CD14-positive monocyte (primary cell): Measurements from ENCODE around the gene UTP11. TPM values are rescaled to one million over a fixed set of nuclear protein-coding genes. Genes with fewer than 3 reads are reported as not detected.

Experiments
- DNase-seq, 3 donors: peaks; one replicate each; pipeline ENCODE4 v3.0.0-alpha.2; 2011 to 2022
- H2AFZ ChIP-seq: 2 replicates; pipeline ENCODE4 v1.6.0; 2012; ENCODE audit warnings: mild to moderate bottlenecking, low read depth, low read length, inconsistent platforms; ENCODE audit not compliant: insufficient read depth, poor library complexity, severe bottlenecking
- H3K27ac ChIP-seq, 2 donors: 1 replicate in 1 of 2; 2 replicates in 1 of 2; pipeline ENCODE4 v1.5.1; 2012 to 2013; ENCODE audit warnings: low read length in 2 of 2, control low read depth in 1 of 2, inconsistent platforms in 1 of 2, low read depth in 1 of 2, mild to moderate bottlenecking in 1 of 2
- H3K27me3 ChIP-seq, 2 donors: one replicate each; pipeline versions ENCODE4 v1.6.0 to v1.6.1; 2011 to 2013; ENCODE audit warnings: low read length in 2 of 2; ENCODE audit not compliant: control insufficient read depth in 2 of 2, insufficient read depth in 2 of 2
- H3K36me3 ChIP-seq, 2 donors: replicated peaks in 1 of 2; 1 replicate in 1 of 2; 2 replicates in 1 of 2; pipeline versions ENCODE4 v1.5.1 to v1.6.1; 2012 to 2013; ENCODE audit warnings: low read length in 2 of 2, control low read depth in 1 of 2, inconsistent platforms in 1 of 2, mild to moderate bottlenecking in 1 of 2; ENCODE audit not compliant: insufficient read depth in 2 of 2, control insufficient read depth in 1 of 2
- H3K4me1 ChIP-seq, 2 donors: 1 replicate in 1 of 2; 2 replicates in 1 of 2; pipeline versions ENCODE4 v1.5.1 to v1.6.1; 2012 to 2013; ENCODE audit warnings: low read length in 2 of 2, control low read depth in 1 of 2, inconsistent platforms in 1 of 2, mild to moderate bottlenecking in 1 of 2, moderate library complexity in 1 of 2; ENCODE audit not compliant: insufficient read depth in 2 of 2, control insufficient read depth in 1 of 2
- H3K4me2 ChIP-seq: replicated peaks from 2 replicates; pipeline ENCODE3; 2012; ENCODE audit warnings: low read length, moderate library complexity, mild to moderate bottlenecking; ENCODE audit not compliant: poor library complexity, severe bottlenecking; ENCODE audit errors: extremely low read depth
- H3K4me3 ChIP-seq, 3 experiments: fragments of 200-600 bp in 1 of 3; sonication (generic) in 1 of 3; replicated peaks in 1 of 3; 1 replicate in 2 of 3; 2 replicates in 1 of 3; pipeline ENCODE4 v1.5.1; 2011 to 2013; ENCODE audit warnings: low read length in 3 of 3, mild to moderate bottlenecking in 3 of 3, control low read depth in 2 of 3, low read depth in 2 of 3, inconsistent platforms in 1 of 3, moderate library complexity in 1 of 3
- H3K79me2 ChIP-seq: 2 replicates; pipeline ENCODE4 v1.6.0; 2012; ENCODE audit warnings: mild to moderate bottlenecking, control low read depth, inconsistent platforms, low read length, moderate library complexity; ENCODE audit not compliant: insufficient read depth
- H3K9ac ChIP-seq: 2 replicates; pipeline ENCODE4 v1.6.0; 2017; ENCODE audit warnings: low read length, mild to moderate bottlenecking; ENCODE audit not compliant: insufficient read depth, poor library complexity, severe bottlenecking
- H3K9me3 ChIP-seq, 2 donors: replicated peaks in 1 of 2; 1 replicate in 1 of 2; 2 replicates in 1 of 2; pipeline versions ENCODE4 v1.5.1 to v1.6.1; 2012 to 2013; ENCODE audit warnings: low read length in 2 of 2, control low read depth in 1 of 2; ENCODE audit not compliant: control insufficient read depth in 1 of 2, insufficient read depth in 1 of 2
- H4K20me1 ChIP-seq: 2 replicates; pipeline ENCODE4 v1.6.0; 2012; ENCODE audit warnings: mild to moderate bottlenecking, low read length, control low read depth, moderate library complexity; ENCODE audit not compliant: insufficient read depth
- H3K27ac Mint-ChIP-seq, 7 donors: one replicate each; pipeline ENCODE4 v1.8.0; 2020; ENCODE audit warnings: mild to moderate bottlenecking in 7 of 7, mixed read lengths in 7 of 7, moderate library complexity in 6 of 7, inconsistent platforms in 2 of 7
- H3K27me3 Mint-ChIP-seq, 3 donors: one replicate each; pipeline ENCODE4 v1.8.0; 2021 to 2022; ENCODE audit warnings: low read depth in 3 of 3, mild to moderate bottlenecking in 3 of 3, mixed read lengths in 3 of 3, moderate library complexity in 3 of 3, inconsistent platforms in 1 of 3
- H3K36me3 Mint-ChIP-seq, 2 donors: one replicate each; pipeline ENCODE4 v1.8.0; 2020; ENCODE audit warnings: mixed read lengths in 2 of 2, inconsistent platforms in 1 of 2, mild to moderate bottlenecking in 1 of 2
- H3K4me1 Mint-ChIP-seq: one replicate; pipeline ENCODE4 v1.8.0; 2020; ENCODE audit warnings: mild to moderate bottlenecking, mixed read lengths
- H3K4me3 Mint-ChIP-seq, 2 donors: one replicate each; pipeline ENCODE4 v1.8.0; 2020; ENCODE audit warnings: mild to moderate bottlenecking in 2 of 2, mixed read lengths in 2 of 2, moderate library complexity in 1 of 2
- H3K9me3 Mint-ChIP-seq, 7 donors: one replicate each; pipeline ENCODE4 v1.8.0; 2020 to 2022; ENCODE audit warnings: mixed read lengths in 7 of 7, mild to moderate bottlenecking in 6 of 7, moderate library complexity in 6 of 7, inconsistent platforms in 2 of 7
- CTCF ChIP-seq: fragments of 200-600 bp; IDR thresholded peaks from one replicate; pipeline ENCODE4 v1.8.0; 2022; ENCODE audit warnings: antibody characterized with exemption, mild to moderate bottlenecking
- WGBS: methylation state at CpG from one replicate; pipeline ENCODE4 v1.1.5; 2013; ENCODE audit warnings: missing lambda C conversion rate; ENCODE audit not compliant: insufficient coverage; 5-methylcytosine and 5-hydroxymethylcytosine counted together
- intact Hi-C, 2 donors: fragments of 100-400 bp; cut with micrococcal nuclease; formaldehyde crosslinking; loops; one replicate each; pipeline versions ENCODE4 v1.15.0 to v1.15.1; 2023
- polyA plus RNA-seq, 3 donors: library from polyadenylated mRNA; depleted of rRNA in 1 of 3; unstranded in 2 of 3; stranded (reverse) in 1 of 3; fragments of 300-500 nt in 2 of 3; fragments of >200 nt in 1 of 3; fragmentation: Illumina TruSeq in 2 of 3; gene quantifications; 1 replicate in 2 of 3; 2 replicates in 1 of 3; pipeline ENCODE4 v1.2.3, GENCODE V29; 2012 to 2021

Gene UTP11
- polyA plus RNA-seq, 3 donors = 10.9 to 26.0 (median 20.5) TPM

- Mint-ChIP-seq H3K4me1 (no peaks in the 10 kb centered on the region), H3K27ac (no peak overlapping the region), H3K27me3 (peaks cover 6 to 11% (median 7%) of the 10 kb centered on the region in 3 donors), H3K9me3 (no peaks in the 10 kb centered on the region), H3K4me3 (no peak overlapping the region), H3K36me3 (no peaks in the 10 kb centered on the region)
- no peak overlapping the region for H3K4me2 ChIP-seq
- no peaks in the 10 kb centered on the region for H3K9me3 ChIP-seq
- no peaks in the 10 kb centered on the region for H4K20me1 ChIP-seq
- H3K4me3 ChIP-seq = no peak overlapping the region
- H3K4me1 ChIP-seq = no peaks in the 10 kb centered on the region
- no peak overlapping the region for H3K9ac ChIP-seq
- no peak overlapping the region for H3K27ac ChIP-seq
- no peaks in the 10 kb centered on the region for H3K27me3 ChIP-seq
- H3K36me3 ChIP-seq = no peaks in the 10 kb centered on the region
- intact Hi-C loops = no loop called here
- no peak overlapping the region for H2AFZ ChIP-seq
- TF ChIP-seq CTCF = no peak
- no peak for DNase-seq
- 79% methylated on average over 6 of the region's 6 CpGs for WGBS
- no peaks in the 10 kb centered on the region for H3K79me2 ChIP-seq
These were observed 47.2 kb downstream of the UTP11 start for GRCh38 chr1:38059635-38060250.

- Mint-ChIP-seq H3K36me3 (no peaks in the 10 kb centered on the region), H3K27me3 (peaks cover 6 to 13% (median 7%) of the 10 kb centered on the region in 3 donors), H3K9me3 (no peaks in the 10 kb centered on the region), H3K27ac (no peak overlapping the region), H3K4me1 (no peaks in the 10 kb centered on the region), H3K4me3 (no peak overlapping the region)
- no peaks in the 10 kb centered on the region for H3K4me1 ChIP-seq
- no peaks in the 10 kb centered on the region for H3K36me3 ChIP-seq
- intact Hi-C loops = no loop called here
- H3K9me3 ChIP-seq = no peaks in the 10 kb centered on the region
- H3K4me3 ChIP-seq = no peak overlapping the region
- no peaks in the 10 kb centered on the region for H3K79me2 ChIP-seq
- H3K4me2 ChIP-seq = no peak overlapping the region
- no peak for DNase-seq
- no peak overlapping the region for H3K27ac ChIP-seq
- no CpG with 5 or more reads among the region's 2 CpGs for WGBS
- H3K27me3 ChIP-seq = no peaks in the 10 kb centered on the region
- no peaks in the 10 kb centered on the region for H4K20me1 ChIP-seq
- H3K9ac ChIP-seq = no peak overlapping the region
- H2AFZ ChIP-seq = no peak overlapping the region
- no peak for TF ChIP-seq CTCF
These were observed 48.0 kb downstream of the UTP11 start for GRCh38 chr1:38060498-38060897.
